SK-N-SH treated with all-trans-retinoic acid at 6 μM for 48 hours (cell line): ENCODE results near the gene TCERG1L.
"Not testable (repeated sequence)": the region's sequence is repeated elsewhere in the genome, so short reads cannot be mapped to it uniquely, and the experiment has no call there.

Experiments used
- ATAC-seq: fragments of 200-7000 bp; cut with Tn5 transposase; 3 replicates; pipeline ENCODE4 v1.9.1; 2020; ENCODE audit warnings: mild to moderate bottlenecking, moderate library complexity
- ARNTL ChIP-seq: fragments of 450-650 bp; formaldehyde crosslinking; IDR thresholded peaks from 2 replicates; pipeline ENCODE4 v1.5.0; 2020; ENCODE audit warnings: low read depth, mild to moderate bottlenecking, moderate library complexity, borderline replicate concordance
- BACH2 ChIP-seq: fragments of 250-450 bp; sonication (Bioruptor Pico); IDR thresholded peaks from 2 replicates; pipeline ENCODE4 v1.9.0; 2021; ENCODE audit warnings: mild to moderate bottlenecking, borderline replicate concordance
- CSDC2 ChIP-seq: fragments of 250-450 bp; sonication (Bioruptor Pico); IDR thresholded peaks from 2 replicates; pipeline ENCODE4 v1.5.0; 2020; ENCODE audit warnings: mild to moderate bottlenecking, moderate library complexity
- ESRRG ChIP-seq: fragments of 250-450 bp; sonication (Bioruptor Pico); IDR thresholded peaks from 2 replicates; pipeline ENCODE4 v1.6.1; 2021; ENCODE audit warnings: mild to moderate bottlenecking
- GLIS3 ChIP-seq: fragments of 250-450 bp; sonication (Bioruptor Pico); IDR thresholded peaks from 2 replicates; pipeline ENCODE4 v1.5.0; 2020; ENCODE audit warnings: mild to moderate bottlenecking, moderate library complexity
- ISL1 ChIP-seq: fragments of 250-450 bp; sonication (Bioruptor Pico); IDR thresholded peaks from 2 replicates; pipeline ENCODE4 v2.1.2; 2022; ENCODE audit warnings: mild to moderate bottlenecking, moderate library complexity
- PPARA ChIP-seq: fragments of 250-450 bp; sonication (Bioruptor Pico); IDR thresholded peaks from 2 replicates; pipeline ENCODE4 v1.5.0; 2020; ENCODE audit warnings: mild to moderate bottlenecking, borderline replicate concordance
- SNAI2 ChIP-seq: fragments of 250-450 bp; sonication (Bioruptor Pico); IDR thresholded peaks from 2 replicates; pipeline ENCODE4 v1.5.0; 2020; ENCODE audit warnings: mild to moderate bottlenecking, moderate library complexity
- TCF4 ChIP-seq: fragments of 250-450 bp; sonication (Bioruptor Pico); IDR thresholded peaks from 2 replicates; pipeline ENCODE4 v1.8.0; 2021; ENCODE audit warnings: mild to moderate bottlenecking, moderate library complexity, borderline replicate concordance
- TOX ChIP-seq: fragments of 250-450 bp; sonication (Bioruptor Pico); IDR thresholded peaks from 2 replicates; pipeline ENCODE4 v1.8.0; 2021; ENCODE audit warnings: mild to moderate bottlenecking, moderate library complexity, borderline replicate concordance
- ZC3H10 ChIP-seq: fragments of 250-450 bp; sonication (Bioruptor Pico); IDR thresholded peaks from 2 replicates; pipeline ENCODE4 v1.5.1; 2021; ENCODE audit warnings: mild to moderate bottlenecking, moderate library complexity
- ZFP3 ChIP-seq: fragments of 250-450 bp; sonication (Bioruptor Pico); IDR thresholded peaks from 2 replicates; pipeline ENCODE4 v1.5.0; 2020; ENCODE audit warnings: mild to moderate bottlenecking, moderate library complexity
- ZNF70 ChIP-seq: fragments of 450-650 bp; formaldehyde crosslinking; IDR thresholded peaks from 2 replicates; pipeline ENCODE4 v1.5.0; 2020; ENCODE audit warnings: mild to moderate bottlenecking, moderate library complexity
- ZNF8 ChIP-seq: fragments of 450-650 bp; formaldehyde crosslinking; IDR thresholded peaks from 2 replicates; pipeline ENCODE4 v1.5.0; 2020; ENCODE audit warnings: mild to moderate bottlenecking, moderate library complexity
- TF ChIP-seq, protein P1 (sequence below): fragments of 250-450 bp; sonication (Bioruptor Pico); IDR thresholded peaks from 2 replicates; pipeline ENCODE4 v1.5.1; 2020; ENCODE audit warnings: low read depth, mild to moderate bottlenecking, moderate library complexity
- TF ChIP-seq, protein P2 (sequence below): fragments of 250-450 bp; sonication (Bioruptor Pico); IDR thresholded peaks from 2 replicates; pipeline ENCODE4 v1.8.0; 2021; ENCODE audit warnings: low read depth, mild to moderate bottlenecking, moderate library complexity, borderline replicate concordance
- TF ChIP-seq, protein P3 (sequence below): fragments of 250-450 bp; sonication (Bioruptor Pico); IDR thresholded peaks from 2 replicates; pipeline ENCODE4 v1.5.0; 2020; ENCODE audit warnings: mild to moderate bottlenecking, moderate library complexity
- TF ChIP-seq, protein P4 (sequence below): fragments of 250-450 bp; sonication (Bioruptor Pico); IDR thresholded peaks from 2 replicates; pipeline ENCODE4 v1.8.0; 2020; ENCODE audit warnings: mild to moderate bottlenecking, moderate library complexity, borderline replicate concordance

Gene TCERG1L

DNA sequence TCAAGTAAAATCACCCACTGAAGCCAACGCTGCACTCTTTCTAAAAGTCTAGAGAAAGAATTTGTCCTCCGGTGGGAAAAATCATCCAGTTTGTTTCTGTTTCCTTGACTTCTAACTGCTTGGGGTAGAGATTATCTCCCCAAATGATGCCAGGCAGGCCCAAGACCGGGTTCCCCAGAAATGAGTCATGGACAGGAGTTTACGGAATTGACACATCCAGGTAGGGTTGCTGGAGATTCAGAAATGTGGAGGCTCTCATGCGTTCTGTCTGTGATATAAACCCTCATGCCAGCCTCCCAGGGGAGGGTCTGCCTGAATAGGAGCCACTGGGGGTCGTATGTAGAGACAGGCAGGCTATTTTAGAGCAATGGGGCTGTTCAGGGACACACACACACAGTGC lies 230.9 kb downstream of the TCERG1L start (continued):
- no peak for TF ChIP-seq PPARA
- TF ChIP-seq ZNF8 = no peak

DNA sequence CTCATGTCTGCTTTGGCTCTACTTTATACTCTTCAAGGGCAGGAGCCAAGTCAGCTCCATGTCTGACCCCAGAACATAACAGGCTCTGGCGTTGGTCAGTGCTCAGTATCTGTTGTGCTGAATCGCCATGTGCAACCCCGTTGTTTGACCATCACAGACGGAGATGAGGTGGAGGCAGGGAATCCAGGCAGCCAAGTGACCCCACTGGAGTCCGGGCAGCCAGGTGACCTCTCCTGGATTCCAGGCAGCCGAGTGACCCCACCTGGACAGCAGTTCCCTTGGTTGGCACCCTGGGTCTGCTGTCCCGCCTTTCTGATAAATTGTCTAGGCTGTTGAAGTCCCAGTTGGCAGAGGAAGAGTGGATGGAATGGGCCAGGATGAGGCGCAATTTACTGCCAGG lies 232.2 kb downstream of the TCERG1L start:
- TF ChIP-seq ZNF8 (no peak), ZNF70 (CRISPR knock-in tag) (no peak)
- ATAC-seq = no peak

DNA sequence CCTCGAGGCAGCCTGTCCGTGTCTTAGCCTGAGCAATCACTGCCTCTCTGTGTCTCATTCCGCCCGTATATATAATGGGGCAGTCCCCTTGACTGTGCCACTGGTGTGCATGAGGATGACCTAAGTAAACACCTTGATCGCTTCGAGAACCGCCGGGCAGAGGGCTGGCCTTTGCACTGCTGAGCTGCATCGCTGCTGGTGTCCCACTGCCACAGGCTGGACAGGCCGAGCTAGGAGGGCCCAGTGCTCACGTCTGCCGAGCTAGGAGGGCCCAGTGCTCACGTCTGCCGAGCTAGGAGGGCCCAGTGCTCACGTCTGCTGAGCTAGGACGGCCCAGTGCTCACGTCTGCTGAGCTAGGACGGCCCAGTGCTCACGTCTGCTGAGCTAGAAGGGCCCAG lies 232.6 kb downstream of the TCERG1L start:
- ATAC-seq = not testable (repeated sequence)

DNA sequence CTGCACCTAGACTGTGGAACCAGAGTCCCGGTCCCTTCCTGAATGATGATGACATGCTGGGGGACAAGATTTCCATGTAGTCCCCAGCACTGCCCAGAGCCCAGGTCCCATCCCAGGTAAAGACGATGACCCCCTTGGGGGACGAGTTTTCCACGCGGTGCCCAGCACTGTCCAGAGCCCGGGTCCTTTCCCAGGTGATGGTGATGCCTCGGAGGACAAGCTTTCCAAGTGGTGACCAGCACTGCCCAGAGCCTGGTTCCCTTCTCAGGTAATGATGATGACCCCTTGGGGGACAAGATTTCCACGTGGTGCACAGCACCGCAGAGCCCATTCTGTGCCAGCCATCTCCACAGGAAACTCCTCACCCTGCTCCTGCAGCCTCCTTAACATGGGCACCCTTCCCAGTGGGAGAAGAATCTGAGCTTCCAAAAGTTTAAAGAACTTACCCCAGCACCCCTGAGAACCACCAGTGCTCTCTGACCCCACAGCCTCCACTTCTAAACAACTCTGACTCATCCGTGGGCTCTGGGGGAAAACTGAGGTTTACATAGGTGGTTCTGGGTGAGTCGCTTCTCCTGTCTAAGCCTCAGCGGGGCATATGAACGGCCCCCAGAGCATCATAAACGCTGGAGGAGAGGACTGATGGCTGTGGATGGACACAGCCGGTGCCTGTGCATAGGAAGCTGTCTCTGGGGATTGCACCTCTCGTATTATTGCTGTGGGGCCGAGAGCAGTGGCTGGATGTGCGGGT lies 233.2 kb downstream of the TCERG1L start:
- TF ChIP-seq ISL1 (CRISPR knock-in tag) (no peak), TCF4 (CRISPR knock-in tag) (no peak), SNAI2 (no peak), ZC3H10 (CRISPR knock-in tag) (no peak), BACH2 (no peak)
- TF ChIP-seq, protein P1, sequence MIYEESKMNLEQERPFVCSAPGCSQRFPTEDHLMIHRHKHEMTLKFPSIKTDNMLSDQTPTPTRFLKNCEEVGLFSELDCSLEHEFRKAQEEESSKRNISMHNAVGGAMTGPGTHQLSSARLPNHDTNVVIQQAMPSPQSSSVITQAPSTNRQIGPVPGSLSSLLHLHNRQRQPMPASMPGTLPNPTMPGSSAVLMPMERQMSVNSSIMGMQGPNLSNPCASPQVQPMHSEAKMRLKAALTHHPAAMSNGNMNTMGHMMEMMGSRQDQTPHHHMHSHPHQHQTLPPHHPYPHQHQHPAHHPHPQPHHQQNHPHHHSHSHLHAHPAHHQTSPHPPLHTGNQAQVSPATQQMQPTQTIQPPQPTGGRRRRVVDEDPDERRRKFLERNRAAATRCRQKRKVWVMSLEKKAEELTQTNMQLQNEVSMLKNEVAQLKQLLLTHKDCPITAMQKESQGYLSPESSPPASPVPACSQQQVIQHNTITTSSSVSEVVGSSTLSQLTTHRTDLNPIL (CRISPR knock-in tag) = no peak
- TF ChIP-seq, protein P2, sequence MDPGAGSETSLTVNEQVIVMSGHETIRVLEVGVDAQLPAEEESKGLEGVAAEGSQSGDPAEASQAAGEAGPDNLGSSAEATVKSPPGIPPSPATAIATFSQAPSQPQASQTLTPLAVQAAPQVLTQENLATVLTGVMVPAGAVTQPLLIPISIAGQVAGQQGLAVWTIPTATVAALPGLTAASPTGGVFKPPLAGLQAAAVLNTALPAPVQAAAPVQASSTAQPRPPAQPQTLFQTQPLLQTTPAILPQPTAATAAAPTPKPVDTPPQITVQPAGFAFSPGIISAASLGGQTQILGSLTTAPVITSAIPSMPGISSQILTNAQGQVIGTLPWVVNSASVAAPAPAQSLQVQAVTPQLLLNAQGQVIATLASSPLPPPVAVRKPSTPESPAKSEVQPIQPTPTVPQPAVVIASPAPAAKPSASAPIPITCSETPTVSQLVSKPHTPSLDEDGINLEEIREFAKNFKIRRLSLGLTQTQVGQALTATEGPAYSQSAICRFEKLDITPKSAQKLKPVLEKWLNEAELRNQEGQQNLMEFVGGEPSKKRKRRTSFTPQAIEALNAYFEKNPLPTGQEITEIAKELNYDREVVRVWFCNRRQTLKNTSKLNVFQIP = no peak
- TF ChIP-seq, protein P3, sequence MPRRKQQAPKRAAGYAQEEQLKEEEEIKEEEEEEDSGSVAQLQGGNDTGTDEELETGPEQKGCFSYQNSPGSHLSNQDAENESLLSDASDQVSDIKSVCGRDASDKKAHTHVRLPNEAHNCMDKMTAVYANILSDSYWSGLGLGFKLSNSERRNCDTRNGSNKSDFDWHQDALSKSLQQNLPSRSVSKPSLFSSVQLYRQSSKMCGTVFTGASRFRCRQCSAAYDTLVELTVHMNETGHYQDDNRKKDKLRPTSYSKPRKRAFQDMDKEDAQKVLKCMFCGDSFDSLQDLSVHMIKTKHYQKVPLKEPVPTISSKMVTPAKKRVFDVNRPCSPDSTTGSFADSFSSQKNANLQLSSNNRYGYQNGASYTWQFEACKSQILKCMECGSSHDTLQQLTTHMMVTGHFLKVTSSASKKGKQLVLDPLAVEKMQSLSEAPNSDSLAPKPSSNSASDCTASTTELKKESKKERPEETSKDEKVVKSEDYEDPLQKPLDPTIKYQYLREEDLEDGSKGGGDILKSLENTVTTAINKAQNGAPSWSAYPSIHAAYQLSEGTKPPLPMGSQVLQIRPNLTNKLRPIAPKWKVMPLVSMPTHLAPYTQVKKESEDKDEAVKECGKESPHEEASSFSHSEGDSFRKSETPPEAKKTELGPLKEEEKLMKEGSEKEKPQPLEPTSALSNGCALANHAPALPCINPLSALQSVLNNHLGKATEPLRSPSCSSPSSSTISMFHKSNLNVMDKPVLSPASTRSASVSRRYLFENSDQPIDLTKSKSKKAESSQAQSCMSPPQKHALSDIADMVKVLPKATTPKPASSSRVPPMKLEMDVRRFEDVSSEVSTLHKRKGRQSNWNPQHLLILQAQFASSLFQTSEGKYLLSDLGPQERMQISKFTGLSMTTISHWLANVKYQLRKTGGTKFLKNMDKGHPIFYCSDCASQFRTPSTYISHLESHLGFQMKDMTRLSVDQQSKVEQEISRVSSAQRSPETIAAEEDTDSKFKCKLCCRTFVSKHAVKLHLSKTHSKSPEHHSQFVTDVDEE (CRISPR knock-in tag) = no peak
- ATAC-seq = no peak

DNA sequence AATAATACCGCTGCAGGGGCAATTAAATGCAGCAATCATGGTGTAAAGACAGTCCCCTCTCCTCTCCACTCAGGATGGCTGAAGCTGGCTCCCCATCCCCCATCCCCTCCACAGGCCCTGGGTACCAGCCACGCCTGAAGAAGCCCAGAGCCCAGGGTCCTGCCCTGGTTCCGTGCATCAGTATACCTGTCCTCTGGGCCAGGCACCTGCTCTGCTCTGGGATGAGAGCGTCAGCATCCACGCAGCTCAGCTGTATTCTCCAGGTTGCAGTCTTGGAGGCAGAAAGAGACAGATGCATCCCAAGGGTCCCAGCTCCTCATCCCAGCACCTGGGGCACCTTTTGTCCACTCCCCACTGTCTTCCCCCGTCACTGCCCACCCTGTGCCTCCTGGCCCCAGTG lies 233.8 kb downstream of the TCERG1L start:
- no peak for ATAC-seq
- no peak for TF ChIP-seq ARNTL (CRISPR knock-in tag)
- no peak for TF ChIP-seq PPARA
- TF ChIP-seq ZFP3 (CRISPR knock-in tag) = no peak
- no peak for TF ChIP-seq TOX (CRISPR knock-in tag)
- TF ChIP-seq, protein P3 (CRISPR knock-in tag) = no peak
- no peak for TF ChIP-seq TCF4 (CRISPR knock-in tag)
- TF ChIP-seq ZNF70 (CRISPR knock-in tag) = no peak
- TF ChIP-seq, protein P4, sequence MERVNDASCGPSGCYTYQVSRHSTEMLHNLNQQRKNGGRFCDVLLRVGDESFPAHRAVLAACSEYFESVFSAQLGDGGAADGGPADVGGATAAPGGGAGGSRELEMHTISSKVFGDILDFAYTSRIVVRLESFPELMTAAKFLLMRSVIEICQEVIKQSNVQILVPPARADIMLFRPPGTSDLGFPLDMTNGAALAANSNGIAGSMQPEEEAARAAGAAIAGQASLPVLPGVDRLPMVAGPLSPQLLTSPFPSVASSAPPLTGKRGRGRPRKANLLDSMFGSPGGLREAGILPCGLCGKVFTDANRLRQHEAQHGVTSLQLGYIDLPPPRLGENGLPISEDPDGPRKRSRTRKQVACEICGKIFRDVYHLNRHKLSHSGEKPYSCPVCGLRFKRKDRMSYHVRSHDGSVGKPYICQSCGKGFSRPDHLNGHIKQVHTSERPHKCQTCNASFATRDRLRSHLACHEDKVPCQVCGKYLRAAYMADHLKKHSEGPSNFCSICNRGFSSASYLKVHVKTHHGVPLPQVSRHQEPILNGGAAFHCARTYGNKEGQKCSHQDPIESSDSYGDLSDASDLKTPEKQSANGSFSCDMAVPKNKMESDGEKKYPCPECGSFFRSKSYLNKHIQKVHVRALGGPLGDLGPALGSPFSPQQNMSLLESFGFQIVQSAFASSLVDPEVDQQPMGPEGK = no peak
- TF ChIP-seq, protein P2 = no peak
- TF ChIP-seq CSDC2 (CRISPR knock-in tag) = no peak
- no peak for TF ChIP-seq ESRRG
- TF ChIP-seq, protein P1 (CRISPR knock-in tag) = no peak
- TF ChIP-seq ZC3H10 (CRISPR knock-in tag) = no peak
- no peak for TF ChIP-seq GLIS3
